Activated CD8-positive, alpha-beta T cell treated with anti-CD3 and anti-CD28 coated beads for 36 hours (primary cell): Measurements from ENCODE around the gene PTPRD. TPM values are rescaled to one million over a fixed set of nuclear protein-coding genes. Genes with fewer than 3 reads are reported as not detected.

Experiments used
- ATAC-seq: fragments of 200-7000 bp; cut with Tn5 transposase; one replicate; pipeline ENCODE4 v1.10.0; 2021; ENCODE audit warnings: mild to moderate bottlenecking, moderate library complexity
- CTCF ChIA-PET: fragments of 350-600 bp; sonication (Branson Sonifier 250); formaldehyde crosslinking; loops from one replicate; lab custom pipeline; 2021; ENCODE audit warnings: antibody characterized with exemption; lab: Charles Lee
- POLR2A ChIA-PET: fragments of 350-600 bp; sonication (Branson Sonifier 250); formaldehyde crosslinking; loops from one replicate; lab custom pipeline; 2021; ENCODE audit warnings: antibody characterized with exemption; lab: Charles Lee
- DNase-seq: peaks from one replicate; pipeline ENCODE4 v3.0.0-alpha.2; 2020
- H3K27ac Mint-ChIP-seq: one replicate; pipeline ENCODE4 v1.8.0; 2021; ENCODE audit warnings: mild to moderate bottlenecking, mixed read lengths
- H3K27me3 Mint-ChIP-seq: one replicate; pipeline ENCODE4 v1.8.0; 2021; ENCODE audit warnings: mixed read lengths
- H3K36me3 Mint-ChIP-seq: one replicate; pipeline ENCODE4 v1.8.0; 2021; ENCODE audit warnings: low read depth, mixed read lengths
- H3K4me1 Mint-ChIP-seq: one replicate; pipeline ENCODE4 v1.8.0; 2021; ENCODE audit warnings: low read depth, mixed read lengths
- H3K4me3 Mint-ChIP-seq: one replicate; pipeline ENCODE4 v1.8.0; 2021; ENCODE audit warnings: mild to moderate bottlenecking, moderate library complexity, mixed read lengths
- H3K9me3 Mint-ChIP-seq: one replicate; pipeline ENCODE4 v1.8.0; 2021; ENCODE audit warnings: mixed read lengths
- intact Hi-C: fragments of 100-400 bp; cut with micrococcal nuclease; formaldehyde crosslinking; loops from one replicate; pipeline ENCODE4 v1.10.0; 2022
- total RNA-seq, 2 experiments: library from RNA; stranded (reverse); gene quantifications; one replicate each; pipeline ENCODE4 v1.2.3, GENCODE V29; 2021
- TF ChIP-seq, protein P1 (sequence below): fragments of 200-600 bp; IDR thresholded peaks from one replicate; pipeline ENCODE4 v1.8.0; 2022; ENCODE audit warnings: antibody characterized with exemption, mild to moderate bottlenecking

The PTPRD gene
- total RNA-seq, 2 experiments from 2014 or later: not detected

- H3K4me3 Mint-ChIP-seq: no peak overlapping the region
- H3K27me3 Mint-ChIP-seq: no peaks in the 10 kb centered on the region
- ChIA-PET POLR2A (no interaction called here), CTCF (no interaction called here)
- intact Hi-C loops: no loop called here
- peaks cover 14% of the 10 kb centered on the region for H3K9me3 Mint-ChIP-seq
- DNase-seq (no peak), ATAC-seq (no peak)
- H3K4me1 Mint-ChIP-seq: no peaks in the 10 kb centered on the region
- H3K36me3 Mint-ChIP-seq: no peaks in the 10 kb centered on the region
- H3K27ac Mint-ChIP-seq: no peak overlapping the region
- TF ChIP-seq, protein P1, sequence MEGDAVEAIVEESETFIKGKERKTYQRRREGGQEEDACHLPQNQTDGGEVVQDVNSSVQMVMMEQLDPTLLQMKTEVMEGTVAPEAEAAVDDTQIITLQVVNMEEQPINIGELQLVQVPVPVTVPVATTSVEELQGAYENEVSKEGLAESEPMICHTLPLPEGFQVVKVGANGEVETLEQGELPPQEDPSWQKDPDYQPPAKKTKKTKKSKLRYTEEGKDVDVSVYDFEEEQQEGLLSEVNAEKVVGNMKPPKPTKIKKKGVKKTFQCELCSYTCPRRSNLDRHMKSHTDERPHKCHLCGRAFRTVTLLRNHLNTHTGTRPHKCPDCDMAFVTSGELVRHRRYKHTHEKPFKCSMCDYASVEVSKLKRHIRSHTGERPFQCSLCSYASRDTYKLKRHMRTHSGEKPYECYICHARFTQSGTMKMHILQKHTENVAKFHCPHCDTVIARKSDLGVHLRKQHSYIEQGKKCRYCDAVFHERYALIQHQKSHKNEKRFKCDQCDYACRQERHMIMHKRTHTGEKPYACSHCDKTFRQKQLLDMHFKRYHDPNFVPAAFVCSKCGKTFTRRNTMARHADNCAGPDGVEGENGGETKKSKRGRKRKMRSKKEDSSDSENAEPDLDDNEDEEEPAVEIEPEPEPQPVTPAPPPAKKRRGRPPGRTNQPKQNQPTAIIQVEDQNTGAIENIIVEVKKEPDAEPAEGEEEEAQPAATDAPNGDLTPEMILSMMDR: no peak
Measured at GRCh38 chr9:9498846-9499245, 1114.0 kb downstream of the PTPRD start.

DNA sequence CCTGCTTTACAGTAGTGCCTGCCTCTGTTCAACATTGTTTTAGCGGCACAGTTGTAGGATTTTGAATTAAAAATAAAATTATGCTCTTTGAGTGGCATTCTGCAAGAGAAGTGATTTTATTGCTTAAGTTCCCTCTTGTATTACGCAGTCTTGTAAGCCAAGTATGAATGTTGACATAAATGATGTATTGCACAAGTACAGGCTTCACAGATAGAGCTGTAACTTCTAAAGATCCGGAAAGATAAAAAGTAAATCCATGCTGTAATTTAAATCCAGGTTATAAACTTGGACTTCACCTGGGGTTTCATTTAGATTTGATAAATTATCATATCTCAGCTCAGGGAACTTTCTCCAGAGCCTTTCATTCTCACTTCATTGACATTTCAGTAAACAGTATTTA lies 1114.7 kb downstream of the PTPRD start:
- H3K4me3 Mint-ChIP-seq: no peak overlapping the region
- CTCF ChIA-PET: no interaction called here
- ATAC-seq (no peak), DNase-seq (no peak)
- POLR2A ChIA-PET: no interaction called here
- peaks cover 14% of the 10 kb centered on the region for H3K9me3 Mint-ChIP-seq
- H3K27ac Mint-ChIP-seq: no peak overlapping the region
- TF ChIP-seq, protein P1: no peak
- H3K27me3 Mint-ChIP-seq: no peaks in the 10 kb centered on the region
- intact Hi-C loops: no loop called here
- H3K36me3 Mint-ChIP-seq: no peaks in the 10 kb centered on the region
- no peaks in the 10 kb centered on the region for H3K4me1 Mint-ChIP-seq

DNA sequence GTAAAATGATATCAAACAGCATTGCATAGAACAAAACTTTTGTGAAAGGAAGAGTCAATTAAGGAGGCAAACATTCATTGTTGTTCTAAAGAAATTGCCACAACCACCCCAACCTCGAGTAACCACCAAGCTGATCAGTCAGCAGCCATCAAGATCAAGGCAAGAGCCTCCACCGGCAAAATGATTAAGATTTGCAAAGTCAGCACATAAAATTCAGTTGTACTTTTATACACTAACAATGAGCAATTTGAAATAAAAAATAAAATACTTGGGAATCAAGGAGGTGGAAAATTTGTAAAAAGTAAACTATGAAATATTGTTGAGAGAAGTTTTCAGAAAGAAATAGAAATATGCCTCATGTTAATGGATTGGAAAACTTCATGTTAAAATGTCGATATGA lies 1118.5 kb downstream of the PTPRD start:
- ATAC-seq (no peak), DNase-seq (no peak)
- Mint-ChIP-seq H3K4me3 (no peak overlapping the region), H3K9me3 (peaks cover 14% of the 10 kb centered on the region), H3K27ac (no peak overlapping the region), H3K36me3 (no peaks in the 10 kb centered on the region), H3K4me1 (no peaks in the 10 kb centered on the region), H3K27me3 (no peaks in the 10 kb centered on the region)
- ChIA-PET POLR2A (no interaction called here), CTCF (no interaction called here)
- TF ChIP-seq, protein P1: no peak
- intact Hi-C loops: no loop called here

- Mint-ChIP-seq H3K9me3 (peaks cover 14% of the 10 kb centered on the region), H3K27me3 (no peaks in the 10 kb centered on the region), H3K36me3 (no peaks in the 10 kb centered on the region), H3K4me3 (no peak overlapping the region), H3K27ac (no peak overlapping the region), H3K4me1 (no peaks in the 10 kb centered on the region)
- intact Hi-C loops: no loop called here
- TF ChIP-seq, protein P1: no peak
- ATAC-seq: no peak
- CTCF ChIA-PET: no interaction called here
- DNase-seq: no peak
- POLR2A ChIA-PET: no interaction called here
Measured at GRCh38 chr9:9492506-9492905, 1120.3 kb downstream of the PTPRD start.

DNA sequence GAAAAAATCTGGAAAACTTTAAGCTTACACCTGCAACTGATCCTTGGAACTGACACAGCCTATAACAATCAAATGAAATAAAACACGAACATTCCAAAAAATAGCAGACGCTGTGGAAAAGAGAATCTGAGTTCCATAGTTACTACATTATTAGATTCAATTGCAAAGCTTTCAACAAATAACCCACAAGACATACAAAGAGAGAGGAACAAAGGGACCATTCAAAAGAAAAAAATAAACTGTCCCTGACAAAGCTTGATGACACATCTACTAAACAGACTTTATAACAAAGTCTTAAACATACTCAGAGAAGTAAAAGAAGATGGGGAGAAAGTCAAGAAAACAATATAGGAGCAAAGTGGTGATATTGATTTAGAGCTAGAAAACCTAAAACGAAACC lies 1123.6 kb downstream of the PTPRD start:
- Mint-ChIP-seq H3K4me3 (no peak overlapping the region), H3K27ac (no peak overlapping the region), H3K36me3 (no peaks in the 10 kb centered on the region), H3K27me3 (no peaks in the 10 kb centered on the region), H3K4me1 (no peaks in the 10 kb centered on the region), H3K9me3 (no peaks in the 10 kb centered on the region)
- TF ChIP-seq, protein P1: no peak
- ChIA-PET CTCF (no interaction called here), POLR2A (no interaction called here)
- intact Hi-C loops: no loop called here
- no peak for DNase-seq
- no peak for ATAC-seq
